Neural progenitor cell (in vitro differentiated cells): ENCODE measurements around the gene MAP4K3.

Experiments
- CTCF ChIP-seq: fragments of 200-600 bp; sonication (generic); IDR thresholded peaks from 2 replicates; pipeline ENCODE4 v1.5.1; 2017; ENCODE audit warnings: antibody characterized with exemption, mild to moderate bottlenecking
- EZH2 ChIP-seq: fragments of 200-600 bp; sonication (generic); IDR thresholded peaks from 2 replicates; pipeline ENCODE4 v1.6.1; 2017; ENCODE audit warnings: antibody characterized with exemption, mild to moderate bottlenecking, moderate library complexity
- EZH2phosphoT487 ChIP-seq: fragments of 200-600 bp; sonication (generic); IDR thresholded peaks from 2 replicates; pipeline ENCODE4 v1.6.1; 2017; ENCODE audit warnings: antibody characterized with exemption

GRCh38 chr2:39266139-39266805 lies 170.8 kb downstream of the MAP4K3 start:
- TF ChIP-seq EZH2: no peak
- no peak for TF ChIP-seq CTCF
- TF ChIP-seq EZH2phosphoT487: no peak
